ENCODE data around the gene COL18A1.

Gene COL18A1

GRCh38 chr21:45415188-45415942, 10.4 kb downstream of the COL18A1 start:
- no peak for DNase-seq

GRCh38 chr21:45415943-45416611, 11.1 kb downstream of the COL18A1 start:
- no peak for DNase-seq

- no peak for DNase-seq
Measured at GRCh38 chr21:45416620-45417019, 11.7 kb downstream of the COL18A1 start.

GRCh38 chr21:45417256-45417950, 12.4 kb downstream of the COL18A1 start:
- DNase-seq, result no peak

- DNase-seq, result no peak
Measured at GRCh38 chr21:45417951-45418300, 13.0 kb downstream of the COL18A1 start.

- DNase-seq, result no peak
Measured at GRCh38 chr21:45418301-45419071, 13.5 kb downstream of the COL18A1 start.

- no peak for DNase-seq
Measured at GRCh38 chr21:45419162-45419561, 14.2 kb downstream of the COL18A1 start.

- no peak for DNase-seq
Measured at GRCh38 chr21:45420061-45421041, 15.4 kb downstream of the COL18A1 start.

- DNase-seq, result no peak
Measured at GRCh38 chr21:45421071-45421845, 16.3 kb downstream of the COL18A1 start.

- no peak for DNase-seq
Measured at GRCh38 chr21:45421846-45422775, 17.1 kb downstream of the COL18A1 start.

- no peak for DNase-seq
Measured at GRCh38 chr21:45423201-45423955, 18.4 kb downstream of the COL18A1 start.

- DNase-seq, result no peak
Measured at GRCh38 chr21:45423968-45424853, 19.2 kb downstream of the COL18A1 start.

- DNase-seq, result no peak
Measured at GRCh38 chr21:45424854-45425795, 20.2 kb downstream of the COL18A1 start.

- no peak for DNase-seq
Measured at GRCh38 chr21:45427331-45428271, 22.6 kb downstream of the COL18A1 start.

- DNase-seq, result no peak
Measured at GRCh38 chr21:45428534-45428933, 23.6 kb downstream of the COL18A1 start.

All from inflammatory macrophage treated with lipopolysaccharide for 1 hour (primary cell).